HepG2 (cell line): ENCODE measurements around the gene NCMAP. TPM values are rescaled to one million over a fixed set of nuclear protein-coding genes. Genes with fewer than 3 reads are reported as not detected.

Source experiments
- CC2D1A ChIP-seq: sonication (generic); formaldehyde crosslinking; IDR thresholded peaks from 2 replicates; pipeline ENCODE4 v1.8.1; 2023; ENCODE audit warnings: mild to moderate bottlenecking, missing genetic modification reagents
- IRX3 ChIP-seq: sonication (generic); formaldehyde crosslinking; IDR thresholded peaks from 2 replicates; pipeline ENCODE4 v1.8.1; 2023; ENCODE audit warnings: mild to moderate bottlenecking, low read depth, missing genetic modification reagents, borderline replicate concordance
- KDM4B ChIP-seq: sonication (generic); formaldehyde crosslinking; IDR thresholded peaks from 2 replicates; pipeline ENCODE4 v1.4.0; 2020; ENCODE audit warnings: missing genetic modification reagents
- LBX2 ChIP-seq: sonication (generic); formaldehyde crosslinking; IDR thresholded peaks from 2 replicates; pipeline ENCODE4 v1.5.0; 2020; ENCODE audit warnings: missing genetic modification reagents, mild to moderate bottlenecking, borderline replicate concordance
- MED13 ChIP-seq: sonication (generic); formaldehyde crosslinking; IDR thresholded peaks from 2 replicates; pipeline ENCODE4 v1.5.0; 2020; ENCODE audit warnings: missing genetic modification reagents
- MXD3 ChIP-seq: IDR thresholded peaks from 2 replicates; pipeline ENCODE4 v1.6.1; 2016; ENCODE audit warnings: mild to moderate bottlenecking, missing biosample characterization, missing genetic modification reagents
- NR2F6 ChIP-seq, 2 experiments: IDR thresholded peaks; 2 replicates each; pipeline ENCODE4 v1.6.1; 2016; ENCODE audit warnings: antibody characterized with exemption in 1 of 2, mild to moderate bottlenecking in 1 of 2
- PITX1 ChIP-seq: sonication (generic); formaldehyde crosslinking; IDR thresholded peaks from 2 replicates; pipeline ENCODE4 v1.5.1; 2020; ENCODE audit warnings: mild to moderate bottlenecking, missing genetic modification reagents
- TBX2 ChIP-seq: sonication (generic); formaldehyde crosslinking; IDR thresholded peaks from 2 replicates; pipeline ENCODE4 v1.5.0; 2020; ENCODE audit warnings: missing genetic modification reagents, mild to moderate bottlenecking, borderline replicate concordance
- THAP7 ChIP-seq: sonication (generic); formaldehyde crosslinking; IDR thresholded peaks from 2 replicates; pipeline ENCODE4 v1.8.1; 2023; ENCODE audit warnings: mild to moderate bottlenecking, missing genetic modification reagents
- XBP1 ChIP-seq: sonication (generic); formaldehyde crosslinking; IDR thresholded peaks from 2 replicates; pipeline ENCODE4 v1.5.0; 2020; ENCODE audit warnings: missing genetic modification reagents
- ZFP41 ChIP-seq: sonication (generic); formaldehyde crosslinking; IDR thresholded peaks from 2 replicates; pipeline ENCODE4 v1.4.0; 2020; ENCODE audit warnings: mild to moderate bottlenecking, missing genetic modification reagents, borderline replicate concordance
- ZNF10 ChIP-seq: sonication (generic); formaldehyde crosslinking; IDR thresholded peaks from 2 replicates; pipeline ENCODE4 v1.4.0; 2020; ENCODE audit warnings: mild to moderate bottlenecking, low read depth, missing genetic modification reagents, borderline replicate concordance
- ZNF230 ChIP-seq: sonication (generic); formaldehyde crosslinking; IDR thresholded peaks from 2 replicates; pipeline ENCODE4 v1.4.0; 2020; ENCODE audit warnings: mild to moderate bottlenecking, missing genetic modification reagents
- ZNF318 ChIP-seq: sonication (generic); formaldehyde crosslinking; IDR thresholded peaks from 2 replicates; pipeline ENCODE4 v1.4.0; 2020; ENCODE audit warnings: mild to moderate bottlenecking, missing genetic modification reagents
- ZNF564 ChIP-seq: sonication (generic); formaldehyde crosslinking; IDR thresholded peaks from 2 replicates; pipeline ENCODE4 v1.8.1; 2023; ENCODE audit warnings: mild to moderate bottlenecking, missing genetic modification reagents
- ZNF777 ChIP-seq: sonication (generic); formaldehyde crosslinking; IDR thresholded peaks from 2 replicates; pipeline ENCODE4 v1.4.0; 2020; ENCODE audit warnings: missing genetic modification reagents
- ZNF781 ChIP-seq: sonication (generic); formaldehyde crosslinking; IDR thresholded peaks from 2 replicates; pipeline ENCODE4 v1.5.1; 2020; ENCODE audit warnings: borderline replicate concordance, mild to moderate bottlenecking, missing genetic modification reagents; ENCODE audit errors: not compliant biosample characterization
- polyA plus RNA-seq, 8 experiments: library from polyadenylated mRNA; depleted of rRNA in 3 of 8; stranded (reverse) in 7 of 8; unstranded in 1 of 8; fragments of >200 nt; fragmentation: Illumina TruSeq in 4 of 8; extraction: Trizol in 4 of 8; gene quantifications; 2 replicates each; pipeline versions ENCODE4 v1.2.1 to v1.2.3, GENCODE V29; 2011 to 2016; ENCODE audit warnings: low read depth in 4 of 8, missing spikeins in 1 of 8, mixed read lengths in 1 of 8; ENCODE audit not compliant: insufficient read depth in 1 of 8
- total RNA-seq, 5 experiments: library from RNA; depleted of rRNA; stranded (reverse); fragments of >200 nt; fragmentation: Illumina TruSeq; extraction: Trizol; gene quantifications; 2 replicates each; pipeline ENCODE4 v1.2.3, GENCODE V29; 2016; ENCODE audit warnings: low read depth in 1 of 5

NCMAP gene
- total and polyA plus RNA-seq, 2 of the 13 experiments (the other 11 are each of a cell fraction or from before 2014, with no cell fraction given): 2.7 to 20.0 TPM

- TF ChIP-seq ZNF10 (no peak), CC2D1A (CRISPR knock-in tag) (no peak), MXD3 (CRISPR knock-in tag) (no peak), ZNF318 (0 out of 2 replicates have a peak, but pooled peaks have one; percentile 29), ZNF777 (CRISPR knock-in tag) (no peak), TBX2 (CRISPR knock-in tag) (peak; percentile 9; the same call in 1 of the 2 replicates), XBP1 (CRISPR knock-in tag) (no peak), NR2F6 (IDR thresholded peaks at IDR 0.05) (no peak), NR2F6 (CRISPR knock-in tag; IDR thresholded peaks at IDR 0.05) (no peak), ZFP41 (CRISPR knock-in tag) (no peak), LBX2 (CRISPR knock-in tag) (no peak), IRX3 (CRISPR knock-in tag) (no peak), ZNF564 (CRISPR knock-in tag) (no peak), KDM4B (CRISPR knock-in tag) (no peak), ZNF781 (CRISPR knock-in tag) (no peak), ZNF230 (CRISPR knock-in tag) (no peak), THAP7 (no peak), PITX1 (CRISPR knock-in tag) (no peak), MED13 (no peak)
Measured at GRCh38 chr1:24541711-24542346, 14.1 kb upstream of the NCMAP start (continued).
